CD14-positive monocyte (primary cell): Measurements from ENCODE around the gene FALEC. TPM values are rescaled to one million over a fixed set of nuclear protein-coding genes. Genes with fewer than 3 reads are reported as not detected.
A peak's percentile ranks its signal among the peaks of the same experiment; 100 is the strongest.

Experiments
- DNase-seq, 3 donors: peaks; one replicate each; pipeline ENCODE4 v3.0.0-alpha.2; 2011 to 2022
- H2AFZ ChIP-seq: 2 replicates; pipeline ENCODE4 v1.6.0; 2012; ENCODE audit warnings: mild to moderate bottlenecking, low read depth, low read length, inconsistent platforms; ENCODE audit not compliant: insufficient read depth, poor library complexity, severe bottlenecking
- H3K27ac ChIP-seq, 2 donors: 1 replicate in 1 of 2; 2 replicates in 1 of 2; pipeline ENCODE4 v1.5.1; 2012 to 2013; ENCODE audit warnings: low read length in 2 of 2, control low read depth in 1 of 2, inconsistent platforms in 1 of 2, low read depth in 1 of 2, mild to moderate bottlenecking in 1 of 2
- H3K27me3 ChIP-seq, 2 donors: one replicate each; pipeline versions ENCODE4 v1.6.0 to v1.6.1; 2011 to 2013; ENCODE audit warnings: low read length in 2 of 2; ENCODE audit not compliant: control insufficient read depth in 2 of 2, insufficient read depth in 2 of 2
- H3K36me3 ChIP-seq, 2 donors: replicated peaks in 1 of 2; 1 replicate in 1 of 2; 2 replicates in 1 of 2; pipeline versions ENCODE4 v1.5.1 to v1.6.1; 2012 to 2013; ENCODE audit warnings: low read length in 2 of 2, control low read depth in 1 of 2, inconsistent platforms in 1 of 2, mild to moderate bottlenecking in 1 of 2; ENCODE audit not compliant: insufficient read depth in 2 of 2, control insufficient read depth in 1 of 2
- H3K4me1 ChIP-seq, 2 donors: 1 replicate in 1 of 2; 2 replicates in 1 of 2; pipeline versions ENCODE4 v1.5.1 to v1.6.1; 2012 to 2013; ENCODE audit warnings: low read length in 2 of 2, control low read depth in 1 of 2, inconsistent platforms in 1 of 2, mild to moderate bottlenecking in 1 of 2, moderate library complexity in 1 of 2; ENCODE audit not compliant: insufficient read depth in 2 of 2, control insufficient read depth in 1 of 2
- H3K4me2 ChIP-seq: replicated peaks from 2 replicates; pipeline ENCODE3; 2012; ENCODE audit warnings: low read length, moderate library complexity, mild to moderate bottlenecking; ENCODE audit not compliant: poor library complexity, severe bottlenecking; ENCODE audit errors: extremely low read depth
- H3K4me3 ChIP-seq, 3 experiments: fragments of 200-600 bp in 1 of 3; sonication (generic) in 1 of 3; replicated peaks in 1 of 3; 1 replicate in 2 of 3; 2 replicates in 1 of 3; pipeline ENCODE4 v1.5.1; 2011 to 2013; ENCODE audit warnings: low read length in 3 of 3, mild to moderate bottlenecking in 3 of 3, control low read depth in 2 of 3, low read depth in 2 of 3, inconsistent platforms in 1 of 3, moderate library complexity in 1 of 3
- H3K79me2 ChIP-seq: 2 replicates; pipeline ENCODE4 v1.6.0; 2012; ENCODE audit warnings: mild to moderate bottlenecking, control low read depth, inconsistent platforms, low read length, moderate library complexity; ENCODE audit not compliant: insufficient read depth
- H3K9ac ChIP-seq: 2 replicates; pipeline ENCODE4 v1.6.0; 2017; ENCODE audit warnings: low read length, mild to moderate bottlenecking; ENCODE audit not compliant: insufficient read depth, poor library complexity, severe bottlenecking
- H3K9me3 ChIP-seq, 2 donors: replicated peaks in 1 of 2; 1 replicate in 1 of 2; 2 replicates in 1 of 2; pipeline versions ENCODE4 v1.5.1 to v1.6.1; 2012 to 2013; ENCODE audit warnings: low read length in 2 of 2, control low read depth in 1 of 2; ENCODE audit not compliant: control insufficient read depth in 1 of 2, insufficient read depth in 1 of 2
- H4K20me1 ChIP-seq: 2 replicates; pipeline ENCODE4 v1.6.0; 2012; ENCODE audit warnings: mild to moderate bottlenecking, low read length, control low read depth, moderate library complexity; ENCODE audit not compliant: insufficient read depth
- H3K27ac Mint-ChIP-seq, 7 donors: one replicate each; pipeline ENCODE4 v1.8.0; 2020; ENCODE audit warnings: mild to moderate bottlenecking in 7 of 7, mixed read lengths in 7 of 7, moderate library complexity in 6 of 7, inconsistent platforms in 2 of 7
- H3K27me3 Mint-ChIP-seq, 3 donors: one replicate each; pipeline ENCODE4 v1.8.0; 2021 to 2022; ENCODE audit warnings: low read depth in 3 of 3, mild to moderate bottlenecking in 3 of 3, mixed read lengths in 3 of 3, moderate library complexity in 3 of 3, inconsistent platforms in 1 of 3
- H3K36me3 Mint-ChIP-seq, 2 donors: one replicate each; pipeline ENCODE4 v1.8.0; 2020; ENCODE audit warnings: mixed read lengths in 2 of 2, inconsistent platforms in 1 of 2, mild to moderate bottlenecking in 1 of 2
- H3K4me1 Mint-ChIP-seq: one replicate; pipeline ENCODE4 v1.8.0; 2020; ENCODE audit warnings: mild to moderate bottlenecking, mixed read lengths
- H3K4me3 Mint-ChIP-seq, 2 donors: one replicate each; pipeline ENCODE4 v1.8.0; 2020; ENCODE audit warnings: mild to moderate bottlenecking in 2 of 2, mixed read lengths in 2 of 2, moderate library complexity in 1 of 2
- H3K9me3 Mint-ChIP-seq, 7 donors: one replicate each; pipeline ENCODE4 v1.8.0; 2020 to 2022; ENCODE audit warnings: mixed read lengths in 7 of 7, mild to moderate bottlenecking in 6 of 7, moderate library complexity in 6 of 7, inconsistent platforms in 2 of 7
- CTCF ChIP-seq: fragments of 200-600 bp; IDR thresholded peaks from one replicate; pipeline ENCODE4 v1.8.0; 2022; ENCODE audit warnings: antibody characterized with exemption, mild to moderate bottlenecking
- WGBS: methylation state at CpG from one replicate; pipeline ENCODE4 v1.1.5; 2013; ENCODE audit warnings: missing lambda C conversion rate; ENCODE audit not compliant: insufficient coverage; 5-methylcytosine and 5-hydroxymethylcytosine counted together
- intact Hi-C, 2 donors: fragments of 100-400 bp; cut with micrococcal nuclease; formaldehyde crosslinking; loops; one replicate each; pipeline versions ENCODE4 v1.15.0 to v1.15.1; 2023
- polyA plus RNA-seq, 3 donors: library from polyadenylated mRNA; depleted of rRNA in 1 of 3; unstranded in 2 of 3; stranded (reverse) in 1 of 3; fragments of 300-500 nt in 2 of 3; fragments of >200 nt in 1 of 3; fragmentation: Illumina TruSeq in 2 of 3; gene quantifications; 1 replicate in 2 of 3; 2 replicates in 1 of 3; pipeline ENCODE4 v1.2.3, GENCODE V29; 2012 to 2021

FALEC gene
- polyA plus RNA-seq, 3 donors = not detected

- intact Hi-C loops = loop anchor here in 1 of 2 donors (10.0 kb wide), 2 partner anchors 66 to 286 kb away; partner anchors contain the start of genes APH1A and TARS2
- Mint-ChIP-seq H3K27me3 (peaks cover 0 to 8% (median 2%) of the 10 kb centered on the region in 3 donors), H3K4me1 (peaks cover 57% of the 10 kb centered on the region), H3K9me3 (peaks cover 0 to 2% (median 0%) of the 10 kb centered on the region in 7 donors), H3K4me3 (peak overlapping the region; percentile 88 to 95), H3K36me3 (peaks cover 23 to 25% of the 10 kb centered on the region in 2 donors), H3K27ac (peak overlapping the region; percentile 86 to 99 (median 97))
- Histone ChIP-seq H3K9ac (peak overlapping the region; percentile 47), H3K4me3 (peak overlapping the region in 2 of 3 experiments; percentile 68 to 86), H2AFZ (no peak overlapping the region), H3K36me3 (peaks cover 17 to 25% of the 10 kb centered on the region in 2 donors), H3K9me3 (no peaks in the 10 kb centered on the region), H3K27ac (peak overlapping the region; percentile 80 to 82), H3K79me2 (peaks cover 49% of the 10 kb centered on the region), H3K27me3 (no peaks in the 10 kb centered on the region), H4K20me1 (peaks cover 11% of the 10 kb centered on the region), H3K4me1 (peaks cover 61 to 62% of the 10 kb centered on the region in 2 donors), H3K4me2 (peak overlapping the region; percentile 94)
- no peak for TF ChIP-seq CTCF
- peak in 2 of 3 donors; percentile 33 to 36 for DNase-seq
- WGBS = 25% methylated on average over 4 of the region's 11 CpGs
Measured at GRCh38 chr1:150551051-150551783, 35.7 kb downstream of the FALEC start.

GRCh38 chr1:150551784-150552127, 36.2 kb downstream of the FALEC start:
- Histone ChIP-seq H3K79me2 (peaks cover 49% of the 10 kb centered on the region), H3K27ac (peak overlapping the region; percentile 80 to 82), H3K4me3 (peak overlapping the region in 2 of 3 experiments; percentile 23 to 86), H3K36me3 (peaks cover 23 to 31% of the 10 kb centered on the region in 2 donors), H2AFZ (no peak overlapping the region), H3K27me3 (no peaks in the 10 kb centered on the region), H4K20me1 (peaks cover 16% of the 10 kb centered on the region), H3K9ac (peak overlapping the region; percentile 58), H3K4me2 (peak overlapping the region; percentile 94), H3K9me3 (no peaks in the 10 kb centered on the region), H3K4me1 (peaks cover 61 to 62% of the 10 kb centered on the region in 2 donors)
- peak overlapping the region; percentile 94 to 99 (median 97) for H3K27ac Mint-ChIP-seq
- intact Hi-C loops = loop anchor here in 1 of 2 donors (10.0 kb wide), 2 partner anchors 67 to 287 kb away; partner anchors contain the start of genes APH1A and TARS2
- no peak for DNase-seq
- peak overlapping the region; percentile 64 to 95 for H3K4me3 Mint-ChIP-seq
- H3K4me1 Mint-ChIP-seq = peaks cover 57% of the 10 kb centered on the region
- peaks cover 29 to 30% of the 10 kb centered on the region in 2 donors for H3K36me3 Mint-ChIP-seq
- peaks cover 0 to 2% (median 0%) of the 10 kb centered on the region in 7 donors for H3K9me3 Mint-ChIP-seq
- WGBS = 0% methylated on average over 1 of the region's 1 CpG
- no peak for TF ChIP-seq CTCF
- H3K27me3 Mint-ChIP-seq = peaks cover 0 to 8% (median 2%) of the 10 kb centered on the region in 3 donors
